HEK293 (cell line): ENCODE data around the gene SRSF9.

Source experiments
- SETDB1 ChIP-seq: IDR thresholded peaks from one replicate; pipeline ENCODE4 v1.6.1; 2017; ENCODE audit warnings: mild to moderate bottlenecking, low read length, moderate library complexity, mixed read lengths; ENCODE audit not compliant: insufficient read length
- ZNF274 ChIP-seq, 2 experiments: fragments of 200-500 bp in 1 of 2; fragments of 450-650 bp in 1 of 2; sonication (Bioruptor generic) in 1 of 2; formaldehyde crosslinking in 1 of 2; IDR thresholded peaks; 2 replicates each; pipeline versions ENCODE4 v1.5.1 to v1.6.1; 2014 to 2016; ENCODE audit warnings: borderline replicate concordance in 1 of 2, inconsistent platforms in 1 of 2, low read length in 1 of 2, missing biosample characterization in 1 of 2, missing genetic modification characterization in 1 of 2

- TF ChIP-seq SETDB1 (no peak), ZNF274 (IDR thresholded peaks at IDR 0.05; ENCODE audit: low read length) (no peak), ZNF274 (tag by site-specific recombination; IDR thresholded peaks at IDR 0.05; ENCODE audit: borderline replicate concordance) (no peak)
These were observed at the start of gene SRSF9 for GRCh38 chr12:120469450-120470149.
